Stimulated activated naive CD8-positive, alpha-beta T cell treated with anti-CD3 and anti-CD28 coated beads, Interleukin-15, amount 100 ng/mL, for 72 hours (primary cell): ENCODE data around the gene GADD45B.
"Not testable (repeated sequence)": the region's sequence is repeated elsewhere in the genome, so short reads cannot be mapped to it uniquely, and the experiment has no call there.

Experiments
- ATAC-seq: fragments of 150-1000 bp; cut with Tn5 transposase; 2 replicates; pipeline ENCODE4 v1.10.0; 2021; ENCODE audit warnings: mild to moderate bottlenecking, moderate library complexity
- DNase-seq, 2 donors: peaks; one replicate each; pipeline ENCODE4 v3.0.0; 2021 to 2022
- H3K27ac Mint-ChIP-seq, 2 donors: one replicate each; pipeline ENCODE4 v1.8.0; 2022; ENCODE audit warnings: mild to moderate bottlenecking in 2 of 2, mixed read lengths in 2 of 2, moderate library complexity in 2 of 2
- H3K27me3 Mint-ChIP-seq: one replicate; pipeline ENCODE4 v1.8.0; 2022; ENCODE audit warnings: mixed read lengths
- H3K4me1 Mint-ChIP-seq: one replicate; pipeline ENCODE4 v1.8.0; 2022; ENCODE audit warnings: mild to moderate bottlenecking, mixed read lengths
- H3K4me3 Mint-ChIP-seq, 2 donors: one replicate each; pipeline ENCODE4 v1.8.0; 2022; ENCODE audit warnings: mild to moderate bottlenecking in 2 of 2, mixed read lengths in 2 of 2, moderate library complexity in 1 of 2
- H3K9me3 Mint-ChIP-seq, 2 donors: one replicate each; pipeline ENCODE4 v1.8.0; 2022; ENCODE audit warnings: mixed read lengths in 2 of 2

Gene GADD45B

GRCh38 chr19:2488405-2488941 lies 12.5 kb downstream of the GADD45B start:
- DNase-seq: no peak
- ATAC-seq: peak; percentile 56
- Mint-ChIP-seq H3K9me3 (peaks cover 7 to 20% of the 10 kb centered on the region in 2 donors), H3K27me3 (peaks cover 68% of the 10 kb centered on the region), H3K27ac (no peak overlapping the region), H3K4me1 (peaks cover 53% of the 10 kb centered on the region), H3K4me3 (peak overlapping the region; percentile 66 to 78)

- peak in 1 of 2 donors; percentile 20 for DNase-seq
- H3K9me3 Mint-ChIP-seq: peaks cover under 1 to 13% of the 10 kb centered on the region in 2 donors
- H3K4me1 Mint-ChIP-seq: peaks cover 60% of the 10 kb centered on the region
- ATAC-seq: peak; percentile 57
- no peak overlapping the region for H3K27ac Mint-ChIP-seq
- peak overlapping the region; percentile 66 to 78 for H3K4me3 Mint-ChIP-seq
- peaks cover 74% of the 10 kb centered on the region for H3K27me3 Mint-ChIP-seq
These were observed 13.2 kb downstream of the GADD45B start for GRCh38 chr19:2488942-2489731.

DNA sequence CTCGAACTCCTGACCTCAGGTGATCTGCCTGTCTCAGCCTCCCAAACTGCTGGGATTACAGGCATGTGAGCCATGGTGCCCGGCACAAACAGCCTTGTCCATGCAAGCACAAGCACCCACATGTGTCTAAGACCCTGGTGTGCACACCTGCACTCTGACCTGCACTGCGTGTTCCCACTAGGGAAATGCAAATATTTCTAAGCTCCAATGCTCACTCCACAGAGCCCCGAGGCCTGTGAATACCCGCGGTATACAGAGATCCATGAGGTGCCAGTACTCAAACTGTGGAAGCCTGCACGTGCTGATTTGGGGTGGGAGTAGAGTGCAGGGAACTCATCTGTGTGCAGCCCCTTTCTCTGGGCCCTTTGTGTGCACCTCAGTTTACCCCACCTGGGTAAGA lies 14.7 kb downstream of the GADD45B start:
- H3K9me3 Mint-ChIP-seq: peaks cover 0 to 2% of the 10 kb centered on the region in 2 donors
- peaks cover 65% of the 10 kb centered on the region for H3K4me1 Mint-ChIP-seq
- no peak for DNase-seq
- H3K4me3 Mint-ChIP-seq: no peak overlapping the region
- peaks cover 79% of the 10 kb centered on the region for H3K27me3 Mint-ChIP-seq
- no peak overlapping the region for H3K27ac Mint-ChIP-seq
- ATAC-seq: no peak

DNA sequence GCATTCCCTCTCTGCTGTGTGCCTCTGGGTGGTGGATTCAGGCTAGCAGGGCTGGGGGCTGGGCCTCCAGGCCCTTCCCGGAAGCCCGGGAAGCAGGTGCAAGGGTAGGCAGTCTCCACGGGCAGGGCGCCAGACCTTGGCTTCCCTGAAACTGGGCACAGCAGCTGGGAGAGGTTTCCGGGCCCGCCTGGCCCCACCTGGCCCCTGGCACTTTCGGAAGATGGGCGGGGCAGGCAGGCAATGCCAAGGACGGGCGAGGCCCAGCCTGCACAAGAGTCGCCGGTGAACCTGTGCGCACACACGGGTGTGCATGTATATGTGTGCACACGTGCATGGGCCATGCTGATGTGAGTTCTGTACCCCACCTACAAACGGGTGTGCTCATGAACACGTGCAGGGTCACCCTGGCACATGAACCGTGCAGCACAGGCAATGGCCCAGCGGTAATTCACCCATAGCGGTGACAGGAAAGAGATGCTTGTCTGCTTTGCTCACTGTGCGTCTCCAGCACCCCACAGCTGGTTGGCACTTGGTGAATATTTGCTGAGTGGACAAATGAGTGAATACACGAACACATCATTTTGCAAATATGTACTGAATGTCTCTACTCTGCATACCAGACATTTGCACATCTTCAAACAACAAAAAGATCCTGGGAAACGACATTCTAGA lies 15.3 kb downstream of the GADD45B start:
- Mint-ChIP-seq H3K4me3 (no peak overlapping the region), H3K27ac (no peak overlapping the region), H3K27me3 (peaks cover 79% of the 10 kb centered on the region), H3K4me1 (peaks cover 71% of the 10 kb centered on the region), H3K9me3 (no peaks in the 10 kb centered on the region)
- no peak for ATAC-seq
- DNase-seq: no peak

- no peaks in the 10 kb centered on the region for H3K9me3 Mint-ChIP-seq
- no peak for DNase-seq
- H3K4me3 Mint-ChIP-seq: no peak overlapping the region
- no peak for ATAC-seq
- peaks cover 71% of the 10 kb centered on the region for H3K4me1 Mint-ChIP-seq
- no peak overlapping the region for H3K27ac Mint-ChIP-seq
- H3K27me3 Mint-ChIP-seq: peaks cover 67% of the 10 kb centered on the region
These were observed 16.9 kb downstream of the GADD45B start for GRCh38 chr19:2492870-2493269.

DNA sequence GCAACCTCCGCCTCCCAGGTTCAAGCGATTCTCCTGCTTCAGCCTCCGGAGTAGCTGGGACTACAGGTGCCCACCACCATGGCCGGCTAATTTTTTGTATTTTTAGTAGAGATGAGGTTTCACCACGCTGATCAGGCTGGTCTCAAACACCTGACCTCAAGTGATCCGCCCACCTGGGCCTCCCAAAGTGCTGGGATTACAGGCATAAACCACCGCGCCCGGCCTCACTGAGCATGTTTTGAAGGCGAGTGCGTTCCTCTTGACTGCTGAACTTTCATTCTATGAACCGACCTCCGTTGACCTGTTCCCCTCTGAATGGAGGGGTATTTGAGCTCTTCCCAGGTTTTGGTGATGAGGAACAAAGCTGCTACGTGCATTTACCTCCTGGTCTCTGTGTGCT lies 17.5 kb downstream of the GADD45B start:
- Mint-ChIP-seq H3K4me1 (peaks cover 65% of the 10 kb centered on the region), H3K27me3 (peaks cover 61% of the 10 kb centered on the region)
- not testable (repeated sequence) for H3K4me3 Mint-ChIP-seq, DNase-seq, H3K9me3 Mint-ChIP-seq, H3K27ac Mint-ChIP-seq, ATAC-seq

DNA sequence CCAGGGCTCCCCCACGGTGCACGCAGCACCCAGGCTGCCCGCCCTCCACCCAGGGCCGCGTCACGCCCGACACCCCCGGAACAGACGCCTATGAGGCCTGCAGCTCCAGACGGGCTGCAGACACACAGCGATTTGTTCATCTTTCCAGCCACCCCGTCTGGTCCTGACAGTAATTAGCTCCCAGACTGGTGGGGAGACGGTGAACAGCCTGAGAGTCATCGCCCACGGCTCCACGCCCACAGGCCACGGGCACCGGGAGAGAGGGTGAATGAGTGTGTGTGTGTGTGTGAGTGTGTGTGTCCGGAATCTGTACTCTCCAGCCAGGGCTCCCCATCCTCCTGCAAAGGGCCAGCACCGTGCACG lies 18.1 kb downstream of the GADD45B start:
- Mint-ChIP-seq H3K27me3 (peaks cover 55% of the 10 kb centered on the region), H3K4me3 (peak overlapping the region; percentile 51 to 85), H3K4me1 (peaks cover 62% of the 10 kb centered on the region), H3K9me3 (no peaks in the 10 kb centered on the region), H3K27ac (peak overlapping the region in 1 of 2 donors; percentile 65)
- ATAC-seq (peak; percentile 5), DNase-seq (no peak)

DNA sequence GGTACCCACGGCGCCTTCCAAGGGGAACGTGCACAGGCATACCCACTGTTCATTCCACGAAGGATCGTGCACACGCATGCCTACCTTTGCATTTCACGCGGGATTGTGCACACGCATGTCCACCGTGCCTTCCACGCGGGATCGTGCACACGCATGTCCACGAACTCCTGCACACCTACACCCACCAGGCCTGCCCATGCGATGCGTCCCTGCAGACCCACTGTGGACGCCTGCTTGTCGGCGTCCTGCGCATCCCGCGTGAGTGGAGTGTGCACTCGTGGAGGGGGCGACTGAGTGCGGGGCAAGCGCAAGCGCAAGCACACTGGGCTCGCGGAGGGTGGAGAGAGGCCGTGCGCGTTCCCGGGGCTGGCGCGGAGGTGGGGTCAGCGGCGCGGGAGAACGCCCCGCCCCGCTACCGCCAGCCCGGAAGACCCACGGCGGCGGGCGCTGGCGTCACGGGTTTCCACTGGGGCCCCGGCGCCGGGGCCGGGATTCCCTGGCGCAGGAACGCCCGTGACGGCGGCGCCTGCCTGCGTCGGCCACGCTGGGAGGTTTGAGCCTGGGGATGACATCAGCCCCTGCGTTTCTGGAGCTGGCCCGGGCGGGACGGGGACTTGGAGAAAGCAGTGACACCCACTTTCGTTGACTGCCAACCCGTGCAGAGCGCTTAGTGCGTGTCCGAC lies 18.7 kb downstream of the GADD45B start:
- peak; percentile 77 for ATAC-seq
- H3K9me3 Mint-ChIP-seq: no peaks in the 10 kb centered on the region
- peaks cover 61% of the 10 kb centered on the region for H3K4me1 Mint-ChIP-seq
- peak overlapping the region; percentile 62 to 85 for H3K4me3 Mint-ChIP-seq
- peaks cover 50% of the 10 kb centered on the region for H3K27me3 Mint-ChIP-seq
- H3K27ac Mint-ChIP-seq: peak overlapping the region in 1 of 2 donors; percentile 80
- DNase-seq: peak; percentile 37 to 45

GRCh38 chr19:2495130-2495641 lies 19.3 kb downstream of the GADD45B start:
- peaks cover 49% of the 10 kb centered on the region for H3K27me3 Mint-ChIP-seq
- no peak for DNase-seq
- peak; percentile 42 for ATAC-seq
- H3K4me3 Mint-ChIP-seq: peak overlapping the region; percentile 62
- no peak overlapping the region for H3K27ac Mint-ChIP-seq
- H3K9me3 Mint-ChIP-seq: no peaks in the 10 kb centered on the region
- peaks cover 57% of the 10 kb centered on the region for H3K4me1 Mint-ChIP-seq

DNA sequence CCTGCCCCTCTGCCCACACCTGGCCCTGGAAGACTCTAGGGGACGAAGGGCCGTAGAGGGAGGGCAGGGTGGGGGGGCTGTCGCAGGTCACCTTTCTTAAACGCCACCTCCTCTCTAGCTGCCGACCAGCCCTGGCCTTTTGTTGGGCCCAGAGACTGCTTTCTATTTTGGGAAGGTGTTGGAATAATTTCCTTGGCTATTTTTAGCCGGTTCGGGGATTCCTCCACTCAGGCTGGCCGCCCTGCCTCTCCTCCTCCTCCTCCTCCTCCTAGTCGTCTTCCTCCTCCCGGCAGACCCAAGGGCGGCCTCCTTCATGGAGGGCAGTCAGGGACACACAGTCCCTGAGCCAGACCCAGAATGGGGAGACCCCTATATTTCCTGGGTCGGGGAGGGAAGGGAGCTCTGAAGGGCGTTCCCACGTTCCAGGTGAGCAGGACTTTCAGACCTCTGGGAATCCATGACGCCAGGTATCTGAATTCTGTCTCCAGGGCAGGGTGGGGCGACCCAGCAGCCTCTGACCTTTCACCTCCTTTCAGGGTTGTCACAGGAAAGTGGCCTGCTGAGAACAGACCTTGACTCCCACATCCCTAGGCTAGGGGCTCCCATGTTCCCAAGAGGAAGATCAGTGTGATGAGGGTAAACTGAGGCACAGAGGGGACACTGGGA lies 19.9 kb downstream of the GADD45B start:
- Mint-ChIP-seq H3K9me3 (no peaks in the 10 kb centered on the region), H3K27ac (peak overlapping the region in 1 of 2 donors; percentile 25), H3K4me3 (peak overlapping the region; percentile 61 to 70), H3K27me3 (peaks cover 45% of the 10 kb centered on the region), H3K4me1 (peaks cover 55% of the 10 kb centered on the region)
- peak; percentile 13 for ATAC-seq
- DNase-seq: no peak

- Mint-ChIP-seq H3K27me3 (peaks cover 31% of the 10 kb centered on the region), H3K4me1 (peaks cover 45% of the 10 kb centered on the region), H3K27ac (no peak overlapping the region), H3K4me3 (no peak overlapping the region), H3K9me3 (no peaks in the 10 kb centered on the region)
- DNase-seq (no peak), ATAC-seq (no peak)
These were observed 21.3 kb downstream of the GADD45B start for GRCh38 chr19:2497186-2497585.

DNA sequence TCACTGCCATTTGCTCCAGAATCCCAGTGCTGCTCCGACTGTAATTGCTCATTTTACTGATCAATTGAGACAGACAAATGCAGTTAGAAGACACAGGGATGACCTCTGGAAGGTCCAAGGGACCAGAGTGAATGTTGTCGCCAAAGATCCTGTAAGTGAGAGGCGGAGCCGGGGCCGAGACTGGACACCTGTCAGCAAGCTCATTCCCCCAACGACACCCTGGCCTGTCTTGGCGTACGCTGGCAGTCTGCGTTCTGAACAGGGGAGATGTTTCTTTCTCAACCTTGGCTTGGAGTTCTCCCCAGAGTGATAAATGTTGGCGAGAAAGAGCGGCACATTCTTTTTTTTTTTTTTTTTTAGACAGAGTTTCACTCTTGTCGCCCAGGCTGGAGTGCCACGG lies 24.2 kb downstream of the GADD45B start:
- H3K4me3 Mint-ChIP-seq: no peak overlapping the region
- peaks cover 42% of the 10 kb centered on the region for H3K4me1 Mint-ChIP-seq
- H3K27me3 Mint-ChIP-seq: peaks cover 7% of the 10 kb centered on the region
- ATAC-seq (no peak), DNase-seq (no peak)
- H3K27ac Mint-ChIP-seq: no peak overlapping the region
- H3K9me3 Mint-ChIP-seq: no peaks in the 10 kb centered on the region

- Mint-ChIP-seq H3K4me1 (peaks cover 39% of the 10 kb centered on the region), H3K9me3 (no peaks in the 10 kb centered on the region), H3K4me3 (no peak overlapping the region), H3K27ac (no peak overlapping the region), H3K27me3 (peaks cover 7% of the 10 kb centered on the region)
- DNase-seq (no peak), ATAC-seq (no peak)
These were observed 24.9 kb downstream of the GADD45B start for GRCh38 chr19:2500841-2501261.

DNA sequence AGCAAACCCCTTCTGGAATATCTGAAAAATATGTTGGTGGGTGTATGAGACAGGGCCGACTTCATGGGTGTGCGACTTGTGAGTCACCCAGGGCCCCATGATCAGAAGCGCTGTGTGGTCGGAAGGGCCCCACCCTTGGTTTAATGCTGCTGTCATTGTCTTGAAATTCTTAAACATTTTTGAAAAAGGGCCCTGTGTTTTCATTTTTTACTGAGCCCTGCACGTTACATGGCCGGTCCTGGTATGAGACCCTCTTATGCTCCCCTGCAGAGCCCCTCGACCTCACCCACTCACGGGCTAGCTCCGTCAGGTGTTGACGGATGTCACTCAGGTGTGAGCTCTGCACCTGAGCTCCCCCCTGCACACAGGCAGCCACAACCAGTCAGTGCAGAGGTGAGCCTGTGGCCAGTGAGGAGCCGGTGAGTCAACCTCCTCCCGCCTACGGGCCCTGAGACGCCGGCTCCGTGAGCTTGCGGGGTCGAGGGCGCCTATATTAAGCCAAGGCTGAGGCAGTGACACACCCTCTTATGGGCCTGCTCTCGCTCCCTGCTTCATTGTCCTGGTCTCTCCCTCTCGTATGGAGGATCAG lies 27.7 kb downstream of the GADD45B start:
- Mint-ChIP-seq H3K9me3 (no peaks in the 10 kb centered on the region), H3K27ac (peak overlapping the region; percentile 22 to 85), H3K4me3 (peak overlapping the region; percentile 60 to 68), H3K4me1 (peaks cover 47% of the 10 kb centered on the region), H3K27me3 (peaks cover 16% of the 10 kb centered on the region)
- ATAC-seq: peak; percentile 96
- peak; percentile 78 to 81 for DNase-seq

DNA sequence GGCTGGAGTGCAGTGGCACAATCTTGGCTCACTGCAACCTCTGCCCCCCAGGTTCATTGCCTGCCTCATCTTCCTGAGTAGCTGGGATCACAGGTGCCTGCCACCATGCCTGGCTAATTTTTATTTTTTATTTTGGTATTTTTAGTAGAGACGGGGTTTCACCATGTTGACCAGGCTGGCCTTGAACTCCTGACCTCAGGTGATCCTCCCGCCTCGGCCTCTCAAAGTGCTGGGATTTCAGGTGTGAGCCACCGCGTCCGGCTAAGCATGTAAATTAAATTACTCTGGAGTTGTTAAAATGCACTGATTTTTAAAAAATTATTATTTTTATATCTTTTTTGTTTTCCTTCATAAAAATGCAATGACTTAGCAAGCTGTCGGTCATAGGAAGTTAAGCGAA lies 30.7 kb downstream of the GADD45B start:
- not testable (repeated sequence) for DNase-seq, H3K27me3 Mint-ChIP-seq, H3K27ac Mint-ChIP-seq, H3K4me3 Mint-ChIP-seq, H3K9me3 Mint-ChIP-seq, ATAC-seq
- peaks cover 37% of the 10 kb centered on the region for H3K4me1 Mint-ChIP-seq
